ENCODE results near the gene GPX4. TPM values are rescaled to one million over a fixed set of nuclear protein-coding genes. Genes with fewer than 3 reads are reported as not detected.
A peak's percentile ranks its signal among the peaks of the same experiment; 100 is the strongest.

GPX4 gene
- total and polyA plus RNA-seq, 2 of the 13 experiments (the other 11 are each of a cell fraction or from before 2014, with no cell fraction given) = 535 to 613 TPM

DNA sequence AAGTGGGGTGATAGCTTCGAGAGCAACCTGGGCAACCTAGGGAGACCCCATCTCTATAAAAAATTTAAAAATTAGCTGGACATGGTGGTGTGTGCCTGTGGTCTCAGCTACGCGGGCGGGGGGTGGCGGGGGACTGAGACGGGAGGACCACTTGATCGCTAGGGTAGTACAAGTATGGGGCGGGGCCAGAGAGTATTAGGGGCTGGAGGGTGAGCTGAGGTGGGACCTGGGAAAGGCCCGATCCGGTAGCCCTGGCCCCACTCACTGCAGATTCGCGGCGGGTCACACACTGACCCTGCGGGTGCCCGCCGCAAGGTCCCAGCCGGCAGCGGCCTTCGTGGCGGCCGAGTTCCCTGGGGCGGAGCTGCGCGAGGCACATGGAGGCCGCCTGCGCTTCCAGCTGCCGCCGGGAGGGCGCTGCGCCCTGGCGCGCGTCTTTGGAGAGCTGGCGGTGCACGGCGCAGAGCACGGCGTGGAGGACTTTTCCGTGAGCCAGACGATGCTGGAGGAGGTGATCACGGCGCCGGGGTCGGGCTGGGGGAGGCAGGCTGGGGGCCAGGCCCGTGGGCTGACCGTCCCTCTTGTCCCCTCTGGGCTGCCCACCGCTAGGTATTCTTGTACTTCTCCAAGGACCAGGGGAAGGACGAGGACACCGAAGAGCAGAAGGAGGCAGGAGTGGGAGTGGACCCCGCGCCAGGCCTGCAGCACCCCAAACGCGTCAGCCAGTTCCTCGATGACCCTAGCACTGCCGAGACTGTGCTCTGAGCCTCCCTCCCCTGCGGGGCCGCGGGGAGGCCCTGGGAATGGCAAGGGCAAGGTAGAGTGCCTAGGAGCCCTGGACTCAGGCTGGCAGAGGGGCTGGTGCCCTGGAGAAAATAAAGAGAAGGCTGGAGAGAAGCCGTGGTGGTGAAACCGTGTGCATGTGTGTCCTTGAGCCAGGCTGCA is 38.9 kb upstream of the GPX4 start (continued):
- TF ChIP-seq YEATS2 (CRISPR knock-in tag; IDR thresholded peaks at IDR 0.05; ENCODE audit: borderline replicate concordance) (no peak; the same call in 1 of the 2 replicates), HMG20B (CRISPR knock-in tag; conservative IDR thresholded peaks at IDR 0.05) (no peak), SETDB1 (CRISPR knock-in tag; IDR thresholded peaks at IDR 0.05; ENCODE audit: borderline replicate concordance) (no peak), CBX5 (CRISPR knock-in tag; IDR thresholded peaks at IDR 0.05; ENCODE audit: borderline replicate concordance) (no peak), AKAP8 (CRISPR knock-in tag; IDR thresholded peaks at IDR 0.05) (no peak), ZNF720 (CRISPR knock-in tag; IDR thresholded peaks at IDR 0.05) (no peak), SAFB2 (CRISPR knock-in tag; IDR thresholded peaks at IDR 0.05; ENCODE audit: borderline replicate concordance, low read depth) (no peak), KLF9 (CRISPR knock-in tag; IDR thresholded peaks at IDR 0.05; ENCODE audit: low read depth) (no peak), HES4 (CRISPR knock-in tag; IDR thresholded peaks at IDR 0.05; ENCODE audit: borderline replicate concordance) (peak; percentile 51; the same call in 1 of the 2 replicates), ZNF235 (CRISPR knock-in tag; IDR thresholded peaks at IDR 0.05; ENCODE audit: borderline replicate concordance) (0 out of 2 replicates have a peak, but pooled peaks have one; percentile 17), RFXAP (CRISPR knock-in tag; IDR thresholded peaks at IDR 0.05; ENCODE audit: borderline replicate concordance) (no peak)
- TF ChIP-seq, protein P1, sequence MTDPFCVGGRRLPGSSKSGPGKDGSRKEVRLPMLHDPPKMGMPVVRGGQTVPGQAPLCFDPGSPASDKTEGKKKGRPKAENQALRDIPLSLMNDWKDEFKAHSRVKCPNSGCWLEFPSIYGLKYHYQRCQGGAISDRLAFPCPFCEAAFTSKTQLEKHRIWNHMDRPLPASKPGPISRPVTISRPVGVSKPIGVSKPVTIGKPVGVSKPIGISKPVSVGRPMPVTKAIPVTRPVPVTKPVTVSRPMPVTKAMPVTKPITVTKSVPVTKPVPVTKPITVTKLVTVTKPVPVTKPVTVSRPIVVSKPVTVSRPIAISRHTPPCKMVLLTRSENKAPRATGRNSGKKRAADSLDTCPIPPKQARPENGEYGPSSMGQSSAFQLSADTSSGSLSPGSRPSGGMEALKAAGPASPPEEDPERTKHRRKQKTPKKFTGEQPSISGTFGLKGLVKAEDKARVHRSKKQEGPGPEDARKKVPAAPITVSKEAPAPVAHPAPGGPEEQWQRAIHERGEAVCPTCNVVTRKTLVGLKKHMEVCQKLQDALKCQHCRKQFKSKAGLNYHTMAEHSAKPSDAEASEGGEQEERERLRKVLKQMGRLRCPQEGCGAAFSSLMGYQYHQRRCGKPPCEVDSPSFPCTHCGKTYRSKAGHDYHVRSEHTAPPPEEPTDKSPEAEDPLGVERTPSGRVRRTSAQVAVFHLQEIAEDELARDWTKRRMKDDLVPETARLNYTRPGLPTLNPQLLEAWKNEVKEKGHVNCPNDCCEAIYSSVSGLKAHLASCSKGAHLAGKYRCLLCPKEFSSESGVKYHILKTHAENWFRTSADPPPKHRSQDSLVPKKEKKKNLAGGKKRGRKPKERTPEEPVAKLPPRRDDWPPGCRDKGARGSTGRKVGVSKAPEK (CRISPR knock-in tag; IDR thresholded peaks at IDR 0.05; ENCODE audit: borderline replicate concordance) = no peak
- TF ChIP-seq, protein P2, sequence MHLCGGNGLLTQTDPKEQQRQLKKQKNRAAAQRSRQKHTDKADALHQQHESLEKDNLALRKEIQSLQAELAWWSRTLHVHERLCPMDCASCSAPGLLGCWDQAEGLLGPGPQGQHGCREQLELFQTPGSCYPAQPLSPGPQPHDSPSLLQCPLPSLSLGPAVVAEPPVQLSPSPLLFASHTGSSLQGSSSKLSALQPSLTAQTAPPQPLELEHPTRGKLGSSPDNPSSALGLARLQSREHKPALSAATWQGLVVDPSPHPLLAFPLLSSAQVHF (CRISPR knock-in tag; IDR thresholded peaks at IDR 0.05) = no peak
- TF ChIP-seq, protein P3, sequence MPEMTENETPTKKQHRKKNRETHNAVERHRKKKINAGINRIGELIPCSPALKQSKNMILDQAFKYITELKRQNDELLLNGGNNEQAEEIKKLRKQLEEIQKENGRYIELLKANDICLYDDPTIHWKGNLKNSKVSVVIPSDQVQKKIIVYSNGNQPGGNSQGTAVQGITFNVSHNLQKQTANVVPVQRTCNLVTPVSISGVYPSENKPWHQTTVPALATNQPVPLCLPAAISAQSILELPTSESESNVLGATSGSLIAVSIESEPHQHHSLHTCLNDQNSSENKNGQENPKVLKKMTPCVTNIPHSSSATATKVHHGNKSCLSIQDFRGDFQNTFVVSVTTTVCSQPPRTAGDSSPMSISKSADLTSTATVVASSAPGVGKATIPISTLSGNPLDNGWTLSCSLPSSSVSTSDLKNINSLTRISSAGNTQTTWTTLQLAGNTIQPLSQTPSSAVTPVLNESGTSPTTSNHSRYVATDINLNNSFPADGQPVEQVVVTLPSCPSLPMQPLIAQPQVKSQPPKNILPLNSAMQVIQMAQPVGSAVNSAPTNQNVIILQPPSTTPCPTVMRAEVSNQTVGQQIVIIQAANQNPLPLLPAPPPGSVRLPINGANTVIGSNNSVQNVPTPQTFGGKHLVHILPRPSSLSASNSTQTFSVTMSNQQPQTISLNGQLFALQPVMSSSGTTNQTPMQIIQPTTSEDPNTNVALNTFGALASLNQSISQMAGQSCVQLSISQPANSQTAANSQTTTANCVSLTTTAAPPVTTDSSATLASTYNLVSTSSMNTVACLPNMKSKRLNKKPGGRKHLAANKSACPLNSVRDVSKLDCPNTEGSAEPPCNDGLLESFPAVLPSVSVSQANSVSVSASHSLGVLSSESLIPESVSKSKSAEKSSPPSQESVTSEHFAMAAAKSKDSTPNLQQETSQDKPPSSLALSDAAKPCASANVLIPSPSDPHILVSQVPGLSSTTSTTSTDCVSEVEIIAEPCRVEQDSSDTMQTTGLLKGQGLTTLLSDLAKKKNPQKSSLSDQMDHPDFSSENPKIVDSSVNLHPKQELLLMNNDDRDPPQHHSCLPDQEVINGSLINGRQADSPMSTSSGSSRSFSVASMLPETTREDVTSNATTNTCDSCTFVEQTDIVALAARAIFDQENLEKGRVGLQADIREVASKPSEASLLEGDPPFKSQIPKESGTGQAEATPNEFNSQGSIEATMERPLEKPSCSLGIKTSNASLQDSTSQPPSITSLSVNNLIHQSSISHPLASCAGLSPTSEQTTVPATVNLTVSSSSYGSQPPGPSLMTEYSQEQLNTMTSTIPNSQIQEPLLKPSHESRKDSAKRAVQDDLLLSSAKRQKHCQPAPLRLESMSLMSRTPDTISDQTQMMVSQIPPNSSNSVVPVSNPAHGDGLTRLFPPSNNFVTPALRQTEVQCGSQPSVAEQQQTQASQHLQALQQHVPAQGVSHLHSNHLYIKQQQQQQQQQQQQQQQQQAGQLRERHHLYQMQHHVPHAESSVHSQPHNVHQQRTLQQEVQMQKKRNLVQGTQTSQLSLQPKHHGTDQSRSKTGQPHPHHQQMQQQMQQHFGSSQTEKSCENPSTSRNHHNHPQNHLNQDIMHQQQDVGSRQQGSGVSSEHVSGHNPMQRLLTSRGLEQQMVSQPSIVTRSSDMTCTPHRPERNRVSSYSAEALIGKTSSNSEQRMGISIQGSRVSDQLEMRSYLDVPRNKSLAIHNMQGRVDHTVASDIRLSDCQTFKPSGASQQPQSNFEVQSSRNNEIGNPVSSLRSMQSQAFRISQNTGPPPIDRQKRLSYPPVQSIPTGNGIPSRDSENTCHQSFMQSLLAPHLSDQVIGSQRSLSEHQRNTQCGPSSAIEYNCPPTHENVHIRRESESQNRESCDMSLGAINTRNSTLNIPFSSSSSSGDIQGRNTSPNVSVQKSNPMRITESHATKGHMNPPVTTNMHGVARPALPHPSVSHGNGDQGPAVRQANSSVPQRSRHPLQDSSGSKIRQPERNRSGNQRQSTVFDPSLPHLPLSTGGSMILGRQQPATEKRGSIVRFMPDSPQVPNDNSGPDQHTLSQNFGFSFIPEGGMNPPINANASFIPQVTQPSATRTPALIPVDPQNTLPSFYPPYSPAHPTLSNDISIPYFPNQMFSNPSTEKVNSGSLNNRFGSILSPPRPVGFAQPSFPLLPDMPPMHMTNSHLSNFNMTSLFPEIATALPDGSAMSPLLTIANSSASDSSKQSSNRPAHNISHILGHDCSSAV (CRISPR knock-in tag; IDR thresholded peaks at IDR 0.05; ENCODE audit: borderline replicate concordance) = no peak
